H1 (cell line): ENCODE results near the gene ADAMTS17. TPM values are rescaled to one million over a fixed set of nuclear protein-coding genes. Genes with fewer than 3 reads are reported as not detected.

Source experiments
- CTCF ChIA-PET: fragments of 300-600 bp; sonication (Branson Sonifier 250); formaldehyde crosslinking; loops from one replicate; lab custom pipeline; 2021; ENCODE audit not compliant: partially characterized antibody; lab: Charles Lee
- POLR2A ChIA-PET: fragments of 300-600 bp; sonication (Branson Sonifier 250); formaldehyde crosslinking; loops from one replicate; lab custom pipeline; 2021; ENCODE audit warnings: inconsistent platforms; ENCODE audit not compliant: partially characterized antibody; lab: Charles Lee
- DNase-seq, 2 experiments: peaks; one replicate each; pipeline versions ENCODE4 v3.0.0 to v3.0.0-alpha.2; 2010 to 2022; ENCODE audit warnings: low spot score in 2 of 2, low read depth in 1 of 2, mixed read lengths in 1 of 2
- FAIRE-seq: peaks from 2 replicates; lab custom pipeline; 2011; peaks lifted over from hg19 to GRCh38; lab: Jason Lieb, UNC
- H2AFZ ChIP-seq: 2 replicates; pipeline ENCODE4 v1.8.1; 2012; ENCODE audit warnings: low read length, inconsistent platforms
- H2AK5ac ChIP-seq: 2 replicates; pipeline ENCODE4 v1.6.1; 2013; ENCODE audit warnings: low read depth, low read length
- H2BK120ac ChIP-seq: replicated peaks from 2 replicates; pipeline ENCODE3; 2013; ENCODE audit warnings: low read depth, low read length, inconsistent platforms
- H2BK12ac ChIP-seq: 2 replicates; pipeline ENCODE4 v1.6.1; 2013; ENCODE audit warnings: low read depth, low read length
- H2BK15ac ChIP-seq: 2 replicates; pipeline ENCODE4 v1.6.1; 2013; ENCODE audit warnings: low read length
- H2BK20ac ChIP-seq: 2 replicates; pipeline ENCODE4 v1.6.1; 2013; ENCODE audit warnings: low read length
- H2BK5ac ChIP-seq: 2 replicates; pipeline ENCODE4 v1.6.1; 2013; ENCODE audit warnings: low read depth, low read length
- H3K14ac ChIP-seq: 2 replicates; pipeline ENCODE4 v1.6.1; 2013; ENCODE audit warnings: inconsistent platforms; ENCODE audit not compliant: insufficient read length
- H3K18ac ChIP-seq: 2 replicates; pipeline ENCODE4 v1.6.1; 2013; ENCODE audit warnings: low read length; ENCODE audit errors: extremely low read depth
- H3K23ac ChIP-seq: 2 replicates; pipeline ENCODE4 v1.6.1; 2013; ENCODE audit warnings: inconsistent platforms; ENCODE audit not compliant: insufficient read length
- H3K23me2 ChIP-seq: 2 replicates; pipeline ENCODE4 v1.6.1; 2013; ENCODE audit warnings: low read depth, low read length
- H3K27ac ChIP-seq: 2 replicates; pipeline ENCODE4 v1.6.1; 2011; ENCODE audit warnings: low read depth, low read length, inconsistent platforms
- H3K27me3 ChIP-seq, 4 experiments: replicated peaks in 1 of 4; 1 replicate in 1 of 4; 2 replicates in 3 of 4; pipeline versions ENCODE4 v1.6.1 to v1.8.1; 2011 to 2013; ENCODE audit warnings: low read length in 3 of 4, mild to moderate bottlenecking in 3 of 4, inconsistent platforms in 2 of 4, mixed read lengths in 2 of 4, moderate library complexity in 1 of 4; ENCODE audit not compliant: control insufficient read depth in 3 of 4, insufficient read depth in 3 of 4; ENCODE audit errors: extremely low read depth in 1 of 4
- H3K36me3 ChIP-seq, 4 experiments: 2 replicates each; pipeline versions ENCODE4 v1.6.1 to v1.8.1; 2011 to 2013; ENCODE audit warnings: mild to moderate bottlenecking in 4 of 4, low read length in 3 of 4, moderate library complexity in 2 of 4, control low read depth in 1 of 4, inconsistent platforms in 1 of 4; ENCODE audit not compliant: insufficient read depth in 4 of 4, control insufficient read depth in 2 of 4
- H3K4ac ChIP-seq: replicated peaks from 2 replicates; pipeline ENCODE3; 2013; ENCODE audit warnings: low read length, low read depth, mixed read lengths, inconsistent platforms; ENCODE audit not compliant: insufficient read length
- H3K4me1 ChIP-seq, 4 experiments: replicated peaks in 1 of 4; 1 replicate in 1 of 4; 2 replicates in 3 of 4; pipeline versions ENCODE4 v1.6.1 to v1.8.1; 2011 to 2013; ENCODE audit warnings: low read length in 3 of 4, inconsistent platforms in 2 of 4, mixed read lengths in 1 of 4; ENCODE audit not compliant: insufficient read depth in 4 of 4, control insufficient read depth in 3 of 4
- H3K4me2 ChIP-seq, 2 experiments: 2 replicates each; pipeline versions ENCODE4 v1.6.1 to v1.8.1; 2011 to 2013; ENCODE audit warnings: low read depth in 2 of 2, low read length in 2 of 2, control low read depth in 1 of 2, inconsistent platforms in 1 of 2, mild to moderate bottlenecking in 1 of 2; ENCODE audit not compliant: insufficient read depth in 1 of 2
- H3K4me3 ChIP-seq, 4 experiments: fragments of 200-600, 300-600 bp in 1 of 4; sonication (generic), shearing (Covaris generic), sonication (Bioruptor Twin) in 1 of 4; 2 replicates each; pipeline versions ENCODE4 v1.5.1 to v1.8.1; 2011 to 2016; ENCODE audit warnings: low read length in 4 of 4, low read depth in 3 of 4, control low read depth in 2 of 4, inconsistent platforms in 2 of 4, mild to moderate bottlenecking in 2 of 4, mixed read lengths in 1 of 4, moderate library complexity in 1 of 4; ENCODE audit not compliant: insufficient read depth in 2 of 4; ENCODE audit errors: extremely low read depth in 1 of 4
- H3K56ac ChIP-seq: replicated peaks from 2 replicates; pipeline ENCODE3; 2013; ENCODE audit warnings: low read depth, mild to moderate bottlenecking, mixed read lengths, low read length, inconsistent platforms; ENCODE audit not compliant: insufficient read length
- H3K79me1 ChIP-seq: 2 replicates; pipeline ENCODE4 v1.6.1; 2013; ENCODE audit warnings: low read depth, low read length, control low read depth
- H3K79me2 ChIP-seq, 2 experiments: 2 replicates each; pipeline versions ENCODE4 v1.6.1 to v1.8.1; 2012 to 2013; ENCODE audit warnings: low read length in 2 of 2, mild to moderate bottlenecking in 2 of 2, inconsistent platforms in 1 of 2; ENCODE audit not compliant: insufficient read depth in 2 of 2, control insufficient read depth in 1 of 2
- H3K9ac ChIP-seq, 4 experiments: replicated peaks in 1 of 4; 1 replicate in 1 of 4; 2 replicates in 3 of 4; pipeline versions ENCODE4 v1.6.1 to v1.8.1; 2011 to 2013; ENCODE audit warnings: low read depth in 3 of 4, low read length in 3 of 4, control low read depth in 2 of 4, mild to moderate bottlenecking in 2 of 4, moderate library complexity in 2 of 4, inconsistent platforms in 1 of 4; ENCODE audit errors: extremely low read depth in 1 of 4
- H3K9me3 ChIP-seq, 2 experiments: 2 replicates each; pipeline versions ENCODE4 v1.6.1 to v1.8.1; 2012 to 2013; ENCODE audit warnings: mild to moderate bottlenecking in 2 of 2, moderate library complexity in 2 of 2, control low read depth in 1 of 2, inconsistent platforms in 1 of 2, low read depth in 1 of 2, low read length in 1 of 2, mixed read lengths in 1 of 2; ENCODE audit not compliant: insufficient read depth in 2 of 2
- H4K20me1 ChIP-seq, 2 experiments: replicated peaks in 1 of 2; 2 replicates each; pipeline versions ENCODE3 to v1.8.1; 2011 to 2013; ENCODE audit warnings: inconsistent platforms in 2 of 2, low read length in 2 of 2, mild to moderate bottlenecking in 1 of 2; ENCODE audit not compliant: insufficient read depth in 2 of 2, control insufficient read depth in 1 of 2
- H4K5ac ChIP-seq: 2 replicates; pipeline ENCODE4 v1.6.1; 2013; ENCODE audit warnings: low read length, low read depth, mixed read lengths, inconsistent platforms; ENCODE audit not compliant: insufficient read length
- H4K8ac ChIP-seq: 2 replicates; pipeline ENCODE4 v1.8.0; 2013; ENCODE audit warnings: mild to moderate bottlenecking, moderate library complexity, low read length, inconsistent platforms; ENCODE audit not compliant: insufficient read depth; ENCODE audit errors: extremely low read depth
- H4K91ac ChIP-seq: replicated peaks from 2 replicates; pipeline ENCODE3; 2013; ENCODE audit warnings: low read length, mixed read lengths, inconsistent platforms; ENCODE audit not compliant: insufficient read length
- BCL11A ChIP-seq, 2 experiments: IDR thresholded peaks; one replicate each; pipeline ENCODE4 v1.6.1; 2011; ENCODE audit warnings: low read depth in 2 of 2, low read length in 2 of 2, mild to moderate bottlenecking in 2 of 2
- CREB1 ChIP-seq: IDR thresholded peaks from 2 replicates; pipeline ENCODE4 v1.6.1; 2012; ENCODE audit warnings: inconsistent platforms
- EGR1 ChIP-seq: IDR thresholded peaks from 2 replicates; pipeline ENCODE4 v1.6.1; 2011; ENCODE audit warnings: low read depth, low read length, borderline replicate concordance
- NANOG ChIP-seq: IDR thresholded peaks from 2 replicates; pipeline ENCODE4 v1.6.1; 2011; ENCODE audit warnings: low read length, low read depth, mild to moderate bottlenecking, inconsistent platforms; ENCODE audit not compliant: insufficient read depth, poor library complexity, severe bottlenecking
- POLR2A ChIP-seq, 2 experiments: IDR thresholded peaks; 1 replicate in 1 of 2; 2 replicates in 1 of 2; pipeline ENCODE4 v1.6.1; 2011; ENCODE audit warnings: low read depth in 2 of 2, low read length in 2 of 2, mild to moderate bottlenecking in 2 of 2; ENCODE audit errors: control extremely low read depth in 1 of 2
- RFX5 ChIP-seq: IDR thresholded peaks from 2 replicates; pipeline ENCODE4 v1.6.1; 2011; ENCODE audit warnings: low read depth, low read length, improper control_type of control experiment, borderline replicate concordance
- SP1 ChIP-seq: IDR thresholded peaks from 2 replicates; pipeline ENCODE4 v1.6.1; 2011; ENCODE audit warnings: low read depth, low read length
- SRF ChIP-seq: IDR thresholded peaks from 2 replicates; pipeline ENCODE4 v1.6.1; 2011; ENCODE audit warnings: mild to moderate bottlenecking, low read depth, low read length, moderate library complexity
- SUZ12 ChIP-seq: fragments of 200-600 bp; sonication (generic); IDR thresholded peaks from 2 replicates; pipeline ENCODE4 v1.6.1; 2012; ENCODE audit warnings: mild to moderate bottlenecking, inconsistent platforms, low read length, moderate library complexity, mixed read lengths
- TBP ChIP-seq: IDR thresholded peaks from 2 replicates; pipeline ENCODE4 v1.6.1; 2011; ENCODE audit warnings: low read depth, low read length, improper control_type of control experiment
- TCF12 ChIP-seq: IDR thresholded peaks from 2 replicates; pipeline ENCODE4 v1.6.1; 2011; ENCODE audit warnings: low read depth, mild to moderate bottlenecking, low read length
- TEAD4 ChIP-seq: IDR thresholded peaks from 2 replicates; pipeline ENCODE4 v1.6.1; 2012; ENCODE audit warnings: low read depth, low read length, inconsistent platforms, mixed read lengths
- WGBS, 2 experiments: shearing (Covaris generic) in 1 of 2; methylation state at CpG; one replicate each; pipeline versions ENCODE4 v1.1.6 to v1.1.7; 2013 to 2015; ENCODE audit warnings: low lambda C conversion rate in 2 of 2, mixed read lengths in 2 of 2, inconsistent platforms in 1 of 2, low coverage in 1 of 2, missing lambda C conversion rate in 1 of 2; ENCODE audit not compliant: insufficient replicate concordance in 2 of 2, insufficient coverage in 1 of 2, insufficient read length in 1 of 2; ENCODE audit errors: extremely low coverage in 1 of 2, missing lambda C conversion rate in 1 of 2; 5-methylcytosine and 5-hydroxymethylcytosine counted together
- polyA plus RNA-seq, 7 experiments: library from polyadenylated mRNA; depleted of rRNA in 3 of 7; stranded (reverse) in 5 of 7; unstranded in 2 of 7; fragments of >200 nt in 5 of 7; fragments of 200-250 nt in 2 of 7; gene quantifications; 1 replicate in 5 of 7; 2 replicates in 1 of 7; 4 replicates in 1 of 7; pipeline versions ENCODE4 v1.2.1 to v1.2.3, GENCODE V29; 2011 to 2013; ENCODE audit warnings: missing spikeins in 2 of 7, mixed read lengths in 2 of 7
- total RNA-seq: library from RNA; stranded (reverse); fragmentation: NEBNext Ultra II Directional; extraction: Animal tissue kit (Norgen Biotek cat#: 25700); gene quantifications from 2 replicates; pipeline ENCODE4 v1.2.1, GENCODE V29; 2021
- TF ChIP-seq, protein P1 (sequence below): IDR thresholded peaks from 2 replicates; pipeline ENCODE4 v1.6.1; 2012; ENCODE audit warnings: inconsistent platforms
- TF ChIP-seq, protein P2 (sequence below): IDR thresholded peaks from 2 replicates; pipeline ENCODE4 v1.6.1; 2012; ENCODE audit warnings: low read length, inconsistent platforms

ADAMTS17 gene
- total and polyA plus RNA-seq, 2 of the 8 experiments (the other 6 are each of a cell fraction or from before 2014, with no cell fraction given), result 0.51 to 1.7 TPM

DNA sequence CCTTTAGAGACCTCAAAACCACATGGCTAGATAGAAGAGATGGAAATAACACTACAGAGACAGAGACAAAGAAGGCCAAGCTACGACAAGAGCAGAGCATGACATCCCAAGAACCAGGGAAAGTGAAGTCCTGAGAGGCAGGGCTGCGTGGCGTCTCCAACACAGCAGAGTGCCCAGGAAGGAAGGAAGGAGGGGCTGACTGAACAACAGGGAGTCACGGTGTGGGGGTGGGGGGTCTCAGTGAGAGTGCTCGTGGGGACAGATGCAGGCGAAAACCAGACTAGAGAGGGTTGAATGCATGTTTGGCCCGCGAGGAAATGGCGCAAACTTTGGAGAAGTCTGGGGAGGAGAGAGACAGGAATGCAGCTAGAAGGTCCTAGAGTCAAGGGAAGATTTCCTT is 44.0 kb downstream of the ADAMTS17 start:
- H3K56ac ChIP-seq, result no peak overlapping the region
- no peak overlapping the region for H3K9ac ChIP-seq
- H2BK120ac ChIP-seq, result no peak overlapping the region
- no peaks in the 10 kb centered on the region for H3K23me2 ChIP-seq
- H3K14ac ChIP-seq, result no peak overlapping the region
- H3K4ac ChIP-seq, result no peak overlapping the region
- CTCF ChIA-PET, result interaction anchor here (0.6 to 1.6 kb wide), 2 partner anchors 42 to 276 kb away, joined by 3 to 4 read pairs; no protein-coding TSS in a partner anchor
- H3K18ac ChIP-seq, result no peak overlapping the region
- H3K4me2 ChIP-seq, result no peak overlapping the region
- H2BK5ac ChIP-seq, result no peak overlapping the region
- H3K4me3 ChIP-seq, result no peak overlapping the region
- no peaks in the 10 kb centered on the region for H4K20me1 ChIP-seq
- no peak overlapping the region for H2BK20ac ChIP-seq
- no peak overlapping the region for H2BK12ac ChIP-seq
- H3K36me3 ChIP-seq, result no peaks in the 10 kb centered on the region
- peaks cover 7 to 14% of the 10 kb centered on the region in 2 experiments; a peak in 2 of 4 replicates for H3K9me3 ChIP-seq
- POLR2A ChIA-PET, result no interaction called here
- 74% methylated on average over 9 of the region's 9 CpGs; no CpG with 5 or more reads in 1 of the 2 experiments for WGBS, 2 experiments
- H2AFZ ChIP-seq, result no peak overlapping the region
- H3K79me1 ChIP-seq, result no peaks in the 10 kb centered on the region
- no peaks in the 10 kb centered on the region for H3K4me1 ChIP-seq
- no peaks in the 10 kb centered on the region for H3K79me2 ChIP-seq
- H3K23ac ChIP-seq, result no peak overlapping the region
- H4K8ac ChIP-seq, result no peak overlapping the region
- DNase-seq (no peak), FAIRE-seq (no peak)
- H2AK5ac ChIP-seq, result no peak overlapping the region
- no peaks in the 10 kb centered on the region for H3K27me3 ChIP-seq
- H4K5ac ChIP-seq, result no peak overlapping the region
- H4K91ac ChIP-seq, result no peak overlapping the region
- no peak overlapping the region for H2BK15ac ChIP-seq
- H3K27ac ChIP-seq, result no peak overlapping the region
- TF ChIP-seq SP1, result no peak
- TF ChIP-seq, protein P1, sequence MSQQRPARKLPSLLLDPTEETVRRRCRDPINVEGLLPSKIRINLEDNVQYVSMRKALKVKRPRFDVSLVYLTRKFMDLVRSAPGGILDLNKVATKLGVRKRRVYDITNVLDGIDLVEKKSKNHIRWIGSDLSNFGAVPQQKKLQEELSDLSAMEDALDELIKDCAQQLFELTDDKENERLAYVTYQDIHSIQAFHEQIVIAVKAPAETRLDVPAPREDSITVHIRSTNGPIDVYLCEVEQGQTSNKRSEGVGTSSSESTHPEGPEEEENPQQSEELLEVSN, result no peak
- TF ChIP-seq SUZ12, result no peak
- TF ChIP-seq CREB1, result no peak
- TF ChIP-seq, protein P2, sequence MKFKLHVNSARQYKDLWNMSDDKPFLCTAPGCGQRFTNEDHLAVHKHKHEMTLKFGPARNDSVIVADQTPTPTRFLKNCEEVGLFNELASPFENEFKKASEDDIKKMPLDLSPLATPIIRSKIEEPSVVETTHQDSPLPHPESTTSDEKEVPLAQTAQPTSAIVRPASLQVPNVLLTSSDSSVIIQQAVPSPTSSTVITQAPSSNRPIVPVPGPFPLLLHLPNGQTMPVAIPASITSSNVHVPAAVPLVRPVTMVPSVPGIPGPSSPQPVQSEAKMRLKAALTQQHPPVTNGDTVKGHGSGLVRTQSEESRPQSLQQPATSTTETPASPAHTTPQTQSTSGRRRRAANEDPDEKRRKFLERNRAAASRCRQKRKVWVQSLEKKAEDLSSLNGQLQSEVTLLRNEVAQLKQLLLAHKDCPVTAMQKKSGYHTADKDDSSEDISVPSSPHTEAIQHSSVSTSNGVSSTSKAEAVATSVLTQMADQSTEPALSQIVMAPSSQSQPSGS, result no peak
- no peak for TF ChIP-seq TCF12
- no peak for TF ChIP-seq EGR1
- no peak for TF ChIP-seq BCL11A (IDR thresholded peaks at IDR 0.05; ENCODE audit: low read depth in 2 of 2, low read length in 2 of 2)
- TF ChIP-seq TEAD4, result no peak
- no peak for TF ChIP-seq NANOG
- no peak for TF ChIP-seq TBP
- no peak for TF ChIP-seq POLR2A (IDR thresholded peaks at IDR 0.05; ENCODE audit: control extremely low read depth in 1 of 2, low read depth in 2 of 2, low read length in 2 of 2)
- no peak for TF ChIP-seq SRF
- no peak for TF ChIP-seq RFX5
